Heart left ventricle (tissue), 13 donors: ENCODE data around the gene RPAP2.

Experiments
- CTCF ChIP-seq, 12 donors: fragments of 200-600 bp; sonication (generic) in 4 of 12; IDR thresholded peaks; one replicate each; pipeline versions ENCODE4 v1.5.0 to v1.8.0; 2018 to 2022; ENCODE audit warnings: antibody characterized with exemption in 12 of 12, mild to moderate bottlenecking in 5 of 12
- POLR2A ChIP-seq, 2 donors: fragments of 450-650 bp; IDR thresholded peaks; one replicate each; pipeline ENCODE4 v1.6.1; 2017; ENCODE audit warnings: antibody characterized with exemption in 2 of 2, mild to moderate bottlenecking in 2 of 2, moderate library complexity in 2 of 2
- donor health status: ischemic (EF 13 %, LVEDD 7.1; RV severe dilation, severe dysfunction).
- donor health status: DM: no; HTN: yes; CAD: no.
- donor health status: DM: no; HTN: no; CAD: no.
- donor health status: ischemic (EF 25% LVEDD 6.9; RV normal size, moderate dysfunction).
- donor health status: ischemic (EF 25% LVEDD 5.7; RV mildly dilated, moderate dysfunction).
- donor health status: ischemic (EF 35%, LVEDD 5.7; RV mildly dilated, moderate dysfunction).
- donor health status: nonischemic (EF 11% LVEDD 7.7; RV severe dilation, severe dysfunction).
- donor health status: DM: yes; HTN: yes; CAD: no.
- donor health status: PGD.
- donor health status: ischemic (EF 29% LVEDD 5.4; RV normal size, mild dysfunction).
- donor health status: nonischemic (EF 23%, LVEDD 6.1; RV moderate dilation, normal function).

- TF ChIP-seq CTCF (IDR thresholded peaks at IDR 0.05) = no peak
- TF ChIP-seq POLR2A (IDR thresholded peaks at IDR 0.05) = no peak
Observed at GRCh38 chr1:92374223-92374622, 75.4 kb downstream of the RPAP2 start.
